DOHH2 (cell line): Measurements from ENCODE around the gene SLC39A10.

Source experiments
- CTCF ChIP-seq: fragments of 200-600 bp; sonication (generic); IDR thresholded peaks from one replicate; pipeline ENCODE4 v1.5.1; 2014; ENCODE audit warnings: antibody characterized with exemption, mild to moderate bottlenecking, low read depth, low read length; ENCODE audit not compliant: poor library complexity, severe bottlenecking
- EZH2phosphoT487 ChIP-seq: fragments of 200-600 bp; sonication (generic); IDR thresholded peaks from 2 replicates; pipeline ENCODE4 v1.6.1; 2017; ENCODE audit warnings: borderline replicate concordance, mild to moderate bottlenecking, antibody characterized with exemption, low read length, moderate library complexity, mixed read lengths

GRCh38 chr2:195610717-195611116 lies 46.3 kb upstream of the SLC39A10 start:
- no peak for TF ChIP-seq CTCF
- no peak for TF ChIP-seq EZH2phosphoT487
